GM21529 (cell line): ENCODE data around the gene ANKRD61.
A peak's percentile ranks its signal among the peaks of the same experiment; 100 is the strongest.
"Not testable (repeated sequence)": the region's sequence is repeated elsewhere in the genome, so short reads cannot be mapped to it uniquely, and the experiment has no call there.

ENCODE experiments used
- ATAC-seq: cut with Tn5 transposase; IDR thresholded peaks from one replicate; pipeline ENCODE4 v1.9.1; 2021; ENCODE audit not compliant: unreplicated experiment

ANKRD61 gene

GRCh38 chr7:6028563-6028962 is 2.6 kb upstream of the ANKRD61 start:
- no peak for ATAC-seq

GRCh38 chr7:6031567-6031966 is 391 bp downstream of the ANKRD61 start:
- no peak for ATAC-seq

GRCh38 chr7:6032167-6032566 is 991 bp downstream of the ANKRD61 start:
- ATAC-seq: no peak

GRCh38 chr7:6032641-6033040 is 1.5 kb downstream of the ANKRD61 start:
- no peak for ATAC-seq

GRCh38 chr7:6035165-6035564 is 4.0 kb downstream of the ANKRD61 start:
- ATAC-seq: no peak

GRCh38 chr7:6035686-6036085 is 4.5 kb downstream of the ANKRD61 start:
- no peak for ATAC-seq

- ATAC-seq: no peak
Observed at GRCh38 chr7:6049780-6050179, 18.6 kb downstream of the ANKRD61 start.

GRCh38 chr7:6051185-6051584 is 20.0 kb downstream of the ANKRD61 start:
- ATAC-seq: not testable (repeated sequence)

GRCh38 chr7:6056616-6057015 is 25.4 kb downstream of the ANKRD61 start:
- no peak for ATAC-seq

- no peak for ATAC-seq
Observed at GRCh38 chr7:6057316-6058129, 26.3 kb downstream of the ANKRD61 start.

GRCh38 chr7:6059941-6060340 is 28.8 kb downstream of the ANKRD61 start:
- ATAC-seq: not testable (repeated sequence)

- ATAC-seq: peak; percentile 93
Observed at GRCh38 chr7:6071406-6071805, 40.2 kb downstream of the ANKRD61 start.

- no peak for ATAC-seq
Observed at GRCh38 chr7:6074612-6075380, 43.6 kb downstream of the ANKRD61 start.

GRCh38 chr7:6078548-6078947 is 47.4 kb downstream of the ANKRD61 start:
- ATAC-seq: no peak

- not testable (repeated sequence) for ATAC-seq
Observed at GRCh38 chr7:6083047-6083446, 51.9 kb downstream of the ANKRD61 start.
